ENCODE measurements around the gene SDHA.
A peak's percentile ranks its signal among the peaks of the same experiment; 100 is the strongest.

Gene SDHA

DNA sequence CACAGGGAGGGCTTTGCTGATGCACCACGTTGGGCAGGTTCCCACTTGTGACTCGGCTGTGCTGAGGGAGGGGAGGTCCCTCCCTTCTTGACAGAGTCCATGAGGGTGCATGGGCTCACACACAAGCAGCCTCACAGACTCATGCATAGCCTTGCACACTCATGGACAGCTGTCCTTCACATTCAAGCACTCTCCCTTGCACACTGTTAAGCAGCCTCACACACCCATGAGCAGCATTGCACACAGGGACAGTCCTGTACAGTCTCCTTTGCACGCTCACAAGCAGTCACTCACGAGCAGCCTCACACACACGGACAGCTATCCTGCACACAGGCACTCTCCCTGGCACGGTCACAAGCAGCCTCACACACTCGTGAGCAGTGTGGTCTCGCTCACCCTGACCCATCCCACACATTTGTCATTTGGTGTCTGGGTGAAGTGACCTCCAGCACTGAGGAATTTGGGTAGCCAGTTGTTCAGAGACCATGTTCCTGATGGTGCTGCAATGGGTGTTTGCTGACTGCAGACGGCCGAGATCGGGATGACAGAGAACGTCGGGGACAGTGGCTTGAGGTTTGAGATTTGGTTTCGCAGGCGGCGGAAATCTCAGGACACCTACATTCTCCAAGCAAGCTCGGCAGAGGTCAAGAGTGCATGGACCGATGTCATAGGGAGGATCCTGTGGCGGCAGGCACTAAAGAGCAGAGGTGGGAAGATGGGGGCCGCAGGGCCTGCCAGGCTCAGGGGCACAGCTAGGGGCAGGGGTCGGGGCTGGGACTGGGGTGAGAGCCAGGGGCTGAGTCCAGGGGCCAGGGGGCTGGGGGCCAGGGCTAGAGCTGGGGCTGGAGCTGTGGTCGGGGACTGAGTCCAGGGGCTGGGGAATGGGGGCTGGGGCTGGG, 44.5 kb upstream of the SDHA start:
- Histone ChIP-seq H3K4me2 (no peak overlapping the region), H3K27ac (no peak overlapping the region), H3K27me3 (no peaks in the 10 kb centered on the region), H3K36me3 (peaks cover 0 to 30% (median 12%) of the 10 kb centered on the region in 11 experiments; a peak in 13 of 22 replicates), H3K4me3 (no peak overlapping the region), H4K20me1 (peaks cover 0 to 8% (median 0%) of the 10 kb centered on the region in 11 experiments; a peak in 2 of 22 replicates), H3K9me3 (replicated peaks in 1 of 11) (no peaks in the 10 kb centered on the region), H3K9ac (no peak overlapping the region), H3K4me1 (peaks cover 32 to 72% (median 56%) of the 10 kb centered on the region in 10 experiments)
- TF ChIP-seq Cebpa-rat (IDR thresholded peaks at IDR 0.05), result no peak

GRCh38 chr5:174291-174600, 43.9 kb upstream of the SDHA start:
- Histone ChIP-seq H3K4me2 (peak overlapping the region in 2 of 11 experiments; percentile 61 to 64; a peak in 1 of 22 replicates), H3K27ac (no peak overlapping the region), H4K20me1 (peaks cover 0 to 8% (median 0%) of the 10 kb centered on the region in 11 experiments; a peak in 2 of 22 replicates), H3K9me3 (replicated peaks in 1 of 11) (no peaks in the 10 kb centered on the region), H3K4me3 (no peak overlapping the region), H3K9ac (no peak overlapping the region), H3K4me1 (peaks cover 26 to 66% (median 50%) of the 10 kb centered on the region in 10 experiments), H3K36me3 (peaks cover 0 to 32% (median 14%) of the 10 kb centered on the region in 11 experiments; a peak in 13 of 22 replicates), H3K27me3 (no peaks in the 10 kb centered on the region)
- TF ChIP-seq Cebpa-rat (IDR thresholded peaks at IDR 0.05), result no peak

GRCh38 chr5:174876-175465, 43.1 kb upstream of the SDHA start:
- H3K9me3 ChIP-seq (replicated peaks in 1 of 11), result no peaks in the 10 kb centered on the region
- H3K9ac ChIP-seq, result 0 out of 22 replicates have a peak overlapping the region, but pooled peaks of 1 of the 11 experiments have one; percentile 10
- peaks cover 18 to 66% (median 44%) of the 10 kb centered on the region in 10 experiments for H3K4me1 ChIP-seq

DNA sequence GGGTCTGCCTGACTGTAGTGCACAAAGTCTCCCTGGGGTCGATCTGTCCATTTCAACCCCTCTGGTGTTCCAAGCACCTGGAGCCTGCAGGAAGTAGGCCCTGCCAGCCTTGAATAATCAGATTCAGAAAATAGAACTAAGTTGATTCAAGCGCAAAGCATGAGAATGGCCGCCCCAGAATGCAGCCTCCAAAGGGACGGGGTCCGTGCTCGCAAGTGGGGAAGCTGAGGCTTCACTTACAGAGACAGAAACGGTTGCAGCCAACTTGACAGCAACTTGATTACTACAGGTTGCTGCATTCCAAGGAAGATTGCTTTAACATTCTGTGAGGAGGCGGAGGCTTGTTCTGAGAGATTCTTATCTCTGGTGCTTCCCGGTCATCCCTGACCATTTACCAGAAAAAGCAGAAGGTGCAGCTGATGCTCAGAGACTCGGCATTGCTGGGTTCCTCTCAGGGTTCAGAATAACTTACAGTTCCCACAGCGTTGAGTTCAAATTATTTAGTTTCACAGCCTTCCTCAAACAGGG, 41.8 kb upstream of the SDHA start:
- Histone ChIP-seq H3K4me1 (peaks cover 8 to 59% (median 31%) of the 10 kb centered on the region in 10 experiments), H4K20me1 (no peaks in the 10 kb centered on the region; a peak in 2 of 22 replicates), H3K9ac (peak overlapping the region in 4 of 11 experiments; percentile 0 to 41 (median 9); a peak in 3 of 22 replicates), H3K27ac (0 out of 22 replicates have a peak overlapping the region, but pooled peaks of 2 of the 11 experiments have one; percentile 6 to 20), H3K9me3 (replicated peaks in 1 of 11) (no peaks in the 10 kb centered on the region), H3K36me3 (peaks cover 0 to 43% (median 26%) of the 10 kb centered on the region in 11 experiments; a peak in 14 of 22 replicates), H3K4me2 (peak overlapping the region; percentile 36 to 81 (median 67); a peak in 21 of 22 replicates), H3K27me3 (no peaks in the 10 kb centered on the region), H3K4me3 (peak overlapping the region in 1 of 10 experiments; percentile 26; a peak in 1 of 20 replicates)
- TF ChIP-seq Cebpa-rat (IDR thresholded peaks at IDR 0.05), result no peak

More at GRCh38 chr5:174876-175465, 43.1 kb upstream of the SDHA start:
- Histone ChIP-seq H3K27ac (0 out of 22 replicates have a peak overlapping the region, but pooled peaks of 1 of the 11 experiments have one; percentile 2), H3K4me2 (peak overlapping the region in 8 of 11 experiments; percentile 33 to 64 (median 53); a peak in 16 of 22 replicates), H3K4me3 (no peak overlapping the region), H3K27me3 (no peaks in the 10 kb centered on the region), H4K20me1 (peaks cover 0 to 5% (median 0%) of the 10 kb centered on the region in 11 experiments; a peak in 2 of 22 replicates), H3K36me3 (peaks cover 0 to 37% (median 16%) of the 10 kb centered on the region in 11 experiments; a peak in 13 of 22 replicates)
- TF ChIP-seq Cebpa-rat (IDR thresholded peaks at IDR 0.05), result no peak

GRCh38 chr5:178110-178509, 40.0 kb upstream of the SDHA start:
- Histone ChIP-seq H4K20me1 (no peaks in the 10 kb centered on the region; a peak in 2 of 22 replicates), H3K36me3 (peaks cover 0 to 46% (median 33%) of the 10 kb centered on the region in 11 experiments; a peak in 14 of 22 replicates), H3K9me3 (replicated peaks in 1 of 11) (no peaks in the 10 kb centered on the region), H3K27me3 (no peaks in the 10 kb centered on the region), H3K27ac (no peak overlapping the region), H3K4me1 (peaks cover 8 to 50% (median 25%) of the 10 kb centered on the region in 10 experiments), H3K4me2 (no peak overlapping the region), H3K4me3 (no peak overlapping the region), H3K9ac (no peak overlapping the region)
- TF ChIP-seq Cebpa-rat (IDR thresholded peaks at IDR 0.05), result no peak

GRCh38 chr5:179401-179800, 38.7 kb upstream of the SDHA start:
- H3K9me3 ChIP-seq (replicated peaks in 1 of 11), result no peaks in the 10 kb centered on the region
- peaks cover 8 to 57% (median 27%) of the 10 kb centered on the region in 10 experiments for H3K4me1 ChIP-seq
- no peak overlapping the region for H3K27ac ChIP-seq
- H4K20me1 ChIP-seq, result no peaks in the 10 kb centered on the region; a peak in 2 of 22 replicates
- no peak overlapping the region for H3K4me3 ChIP-seq
- H3K4me2 ChIP-seq, result peak overlapping the region in 1 of 11 experiments; percentile 2; a peak in 1 of 22 replicates
- H3K27me3 ChIP-seq, result 0 out of 22 replicates have a peak, but pooled peaks cover 0 to 3% (median 0%) of the 10 kb centered on the region in 11 experiments
- H3K9ac ChIP-seq, result no peak overlapping the region
- TF ChIP-seq Cebpa-rat (IDR thresholded peaks at IDR 0.05), result no peak
- H3K36me3 ChIP-seq, result peaks cover 0 to 41% (median 27%) of the 10 kb centered on the region in 11 experiments; a peak in 14 of 22 replicates

- no peak overlapping the region for H3K4me3 ChIP-seq
- no peak for TF ChIP-seq Cebpa-rat (IDR thresholded peaks at IDR 0.05)
- H3K4me1 ChIP-seq, result peaks cover 8 to 57% (median 27%) of the 10 kb centered on the region in 10 experiments
- H4K20me1 ChIP-seq, result no peaks in the 10 kb centered on the region
- peaks cover 0 to 41% (median 27%) of the 10 kb centered on the region in 11 experiments; a peak in 14 of 22 replicates for H3K36me3 ChIP-seq
- no peak overlapping the region for H3K27ac ChIP-seq
- no peaks in the 10 kb centered on the region for H3K9me3 ChIP-seq (replicated peaks in 1 of 11)
- H3K4me2 ChIP-seq, result no peak overlapping the region
- no peak overlapping the region for H3K9ac ChIP-seq
- H3K27me3 ChIP-seq, result peaks cover 0 to 13% (median 0%) of the 10 kb centered on the region in 11 experiments; a peak in 4 of 22 replicates
Measured at GRCh38 chr5:180286-180918, 37.7 kb upstream of the SDHA start.

DNA sequence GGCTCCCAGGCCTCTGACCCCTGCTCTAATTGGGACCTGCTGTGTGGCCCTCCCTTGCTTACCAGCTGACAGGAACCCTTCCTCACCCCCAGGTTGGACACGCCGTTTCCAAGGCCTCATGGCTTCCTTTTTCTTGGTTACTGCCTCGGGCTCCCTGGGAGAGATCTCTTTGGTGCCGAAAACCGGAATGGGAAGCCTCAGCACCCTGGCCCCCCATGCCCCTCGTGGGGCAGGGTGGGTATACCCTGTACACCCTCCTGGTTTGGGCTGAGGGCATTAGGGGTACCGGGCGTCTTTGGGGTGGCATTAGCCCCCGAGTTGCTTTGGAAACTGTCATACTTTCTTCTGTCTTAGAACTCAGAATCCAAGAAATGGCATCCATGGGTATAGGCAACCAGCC, 37.0 kb upstream of the SDHA start:
- Histone ChIP-seq H3K4me1 (peaks cover 6 to 59% (median 29%) of the 10 kb centered on the region in 10 experiments), H3K36me3 (peaks cover 0 to 41% (median 27%) of the 10 kb centered on the region in 11 experiments; a peak in 14 of 22 replicates), H3K4me3 (no peak overlapping the region), H3K9ac (no peak overlapping the region), H3K27ac (no peak overlapping the region), H4K20me1 (no peaks in the 10 kb centered on the region), H3K9me3 (replicated peaks in 1 of 11) (no peaks in the 10 kb centered on the region), H3K27me3 (peaks cover 0 to 21% (median 0%) of the 10 kb centered on the region in 11 experiments; a peak in 4 of 22 replicates), H3K4me2 (no peak overlapping the region)
- no peak for TF ChIP-seq Cebpa-rat (IDR thresholded peaks at IDR 0.05)
